GM12874 (cell line): Measurements from ENCODE around the gene HOXB6.

Source experiments
- CTCF ChIP-seq: IDR thresholded peaks from 2 replicates; pipeline ENCODE4 v1.5.1; 2011; ENCODE audit warnings: low read depth, mild to moderate bottlenecking, control low read depth, low read length, moderate library complexity; ENCODE audit not compliant: insufficient read depth

HOXB6 gene

GRCh38 chr17:48632579-48633265 lies 27.9 kb upstream of the HOXB6 start:
- TF ChIP-seq CTCF = no peak

- TF ChIP-seq CTCF = no peak
These were observed 27.1 kb upstream of the HOXB6 start for GRCh38 chr17:48631693-48632578.

- TF ChIP-seq CTCF = no peak
These were observed 26.3 kb upstream of the HOXB6 start for GRCh38 chr17:48630925-48631692.

- TF ChIP-seq CTCF = no peak
These were observed 25.5 kb upstream of the HOXB6 start for GRCh38 chr17:48630009-48630924.

GRCh38 chr17:48629411-48629759 lies 24.6 kb upstream of the HOXB6 start:
- TF ChIP-seq CTCF = no peak

GRCh38 chr17:48628649-48629410 lies 24.0 kb upstream of the HOXB6 start:
- no peak for TF ChIP-seq CTCF
